GM12872 (cell line): ENCODE measurements around the gene C1QTNF6.

Source experiments
- TF ChIP-seq, protein P1 (sequence below): IDR thresholded peaks from 3 replicates; pipeline ENCODE4 v1.5.1; 2011; ENCODE audit warnings: low read depth, mild to moderate bottlenecking, low read length, moderate library complexity; ENCODE audit not compliant: insufficient read depth

C1QTNF6 gene

DNA sequence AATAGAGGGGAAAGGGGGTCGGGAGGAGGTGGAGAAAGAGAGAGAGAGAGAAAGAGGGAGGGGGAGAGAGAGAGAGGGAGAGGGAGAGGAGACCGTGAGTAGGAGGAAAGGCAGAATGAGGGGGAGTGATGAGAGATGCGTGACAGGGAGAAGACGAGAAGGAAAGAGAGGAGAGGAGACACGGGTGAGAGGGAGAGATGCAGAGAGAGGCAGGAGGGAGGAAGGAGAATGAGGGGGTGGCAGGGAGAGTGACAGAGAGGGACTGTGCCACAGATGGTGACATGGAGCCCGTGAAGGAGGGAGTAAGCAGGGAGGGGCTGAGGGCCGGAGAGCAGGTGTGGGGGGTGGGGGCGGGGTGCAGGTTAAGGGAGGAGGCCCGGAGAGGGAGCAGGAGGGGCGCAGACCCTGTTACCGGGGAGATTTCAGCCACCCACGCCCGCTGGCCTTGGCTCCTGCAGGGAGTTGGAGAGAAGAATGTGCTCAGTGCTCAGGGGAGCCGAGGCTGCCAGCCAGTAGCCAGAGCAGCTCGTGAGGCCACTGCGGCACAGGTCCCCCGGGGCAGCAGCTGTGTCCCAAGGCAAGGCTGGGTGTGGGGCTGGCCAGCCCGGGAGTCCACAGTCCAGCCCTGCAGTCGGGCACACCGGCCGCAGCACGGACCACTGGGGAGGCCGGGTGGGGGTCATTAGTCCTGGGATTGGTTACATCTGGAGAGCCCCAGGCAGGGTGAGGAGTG lies 24.3 kb upstream of the C1QTNF6 start, which contains the start of gene SSTR3:
Gene SSTR3 (minus strand): TSS at position 304 of the 733 bp plus-strand sequence. CDS start 4,674 bp downstream, outside the sequence.
- TF ChIP-seq, protein P1, sequence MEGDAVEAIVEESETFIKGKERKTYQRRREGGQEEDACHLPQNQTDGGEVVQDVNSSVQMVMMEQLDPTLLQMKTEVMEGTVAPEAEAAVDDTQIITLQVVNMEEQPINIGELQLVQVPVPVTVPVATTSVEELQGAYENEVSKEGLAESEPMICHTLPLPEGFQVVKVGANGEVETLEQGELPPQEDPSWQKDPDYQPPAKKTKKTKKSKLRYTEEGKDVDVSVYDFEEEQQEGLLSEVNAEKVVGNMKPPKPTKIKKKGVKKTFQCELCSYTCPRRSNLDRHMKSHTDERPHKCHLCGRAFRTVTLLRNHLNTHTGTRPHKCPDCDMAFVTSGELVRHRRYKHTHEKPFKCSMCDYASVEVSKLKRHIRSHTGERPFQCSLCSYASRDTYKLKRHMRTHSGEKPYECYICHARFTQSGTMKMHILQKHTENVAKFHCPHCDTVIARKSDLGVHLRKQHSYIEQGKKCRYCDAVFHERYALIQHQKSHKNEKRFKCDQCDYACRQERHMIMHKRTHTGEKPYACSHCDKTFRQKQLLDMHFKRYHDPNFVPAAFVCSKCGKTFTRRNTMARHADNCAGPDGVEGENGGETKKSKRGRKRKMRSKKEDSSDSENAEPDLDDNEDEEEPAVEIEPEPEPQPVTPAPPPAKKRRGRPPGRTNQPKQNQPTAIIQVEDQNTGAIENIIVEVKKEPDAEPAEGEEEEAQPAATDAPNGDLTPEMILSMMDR, result no peak

DNA sequence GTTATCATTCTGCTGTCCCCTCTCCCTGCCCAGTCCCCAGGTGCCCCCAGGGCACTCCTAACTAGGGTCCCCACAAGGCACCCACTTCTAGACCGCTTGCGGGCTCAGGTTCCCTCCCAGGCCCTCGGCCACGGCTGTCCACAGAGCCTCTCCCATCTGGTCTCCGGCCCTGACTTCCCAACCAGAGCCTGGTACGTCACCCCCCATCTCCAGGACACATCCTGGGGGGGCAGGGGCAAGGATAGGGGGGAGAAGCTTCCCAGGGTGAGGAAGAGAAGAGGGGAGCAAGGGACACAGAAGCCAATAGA lies 23.8 kb upstream of the C1QTNF6 start:
- TF ChIP-seq, protein P1, result no peak

DNA sequence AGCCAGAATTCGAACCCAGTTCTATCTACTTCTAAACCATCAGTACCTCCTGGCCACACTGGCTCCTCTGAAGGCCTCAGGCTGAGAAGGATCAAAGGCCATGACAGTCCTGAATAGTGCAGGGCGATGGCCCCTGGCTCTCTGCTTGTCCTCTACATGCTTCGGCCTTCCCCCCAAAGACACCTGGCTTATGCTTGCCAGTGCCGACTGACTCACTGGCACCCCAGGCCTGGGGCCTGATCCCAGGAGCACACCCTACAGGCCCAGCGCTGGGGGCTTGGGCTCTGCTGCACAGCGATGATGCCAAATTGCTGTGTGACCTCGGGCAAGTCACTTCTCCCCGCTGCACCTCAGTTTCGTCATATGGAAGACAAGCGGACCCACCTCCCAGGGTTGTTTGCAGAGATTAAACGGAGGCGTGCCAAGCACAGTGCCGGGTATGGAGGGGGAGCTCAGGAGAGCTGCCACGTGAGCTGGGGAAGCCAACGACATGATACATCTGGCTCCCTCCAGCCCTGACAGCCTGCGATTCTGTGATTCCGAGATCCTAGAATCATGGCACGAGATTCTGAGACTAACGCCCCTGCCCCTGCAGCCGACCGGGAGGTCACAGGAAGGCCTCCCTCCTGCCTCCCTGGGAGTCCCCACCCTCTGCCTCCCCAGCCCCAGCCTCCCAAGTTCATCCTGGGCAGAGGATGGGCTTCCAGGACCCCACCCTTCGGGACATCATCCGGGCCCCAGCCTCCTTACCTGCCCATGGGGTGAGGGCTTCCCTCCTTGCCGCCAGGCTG lies 23.2 kb upstream of the C1QTNF6 start:
- TF ChIP-seq, protein P1, result no peak

DNA sequence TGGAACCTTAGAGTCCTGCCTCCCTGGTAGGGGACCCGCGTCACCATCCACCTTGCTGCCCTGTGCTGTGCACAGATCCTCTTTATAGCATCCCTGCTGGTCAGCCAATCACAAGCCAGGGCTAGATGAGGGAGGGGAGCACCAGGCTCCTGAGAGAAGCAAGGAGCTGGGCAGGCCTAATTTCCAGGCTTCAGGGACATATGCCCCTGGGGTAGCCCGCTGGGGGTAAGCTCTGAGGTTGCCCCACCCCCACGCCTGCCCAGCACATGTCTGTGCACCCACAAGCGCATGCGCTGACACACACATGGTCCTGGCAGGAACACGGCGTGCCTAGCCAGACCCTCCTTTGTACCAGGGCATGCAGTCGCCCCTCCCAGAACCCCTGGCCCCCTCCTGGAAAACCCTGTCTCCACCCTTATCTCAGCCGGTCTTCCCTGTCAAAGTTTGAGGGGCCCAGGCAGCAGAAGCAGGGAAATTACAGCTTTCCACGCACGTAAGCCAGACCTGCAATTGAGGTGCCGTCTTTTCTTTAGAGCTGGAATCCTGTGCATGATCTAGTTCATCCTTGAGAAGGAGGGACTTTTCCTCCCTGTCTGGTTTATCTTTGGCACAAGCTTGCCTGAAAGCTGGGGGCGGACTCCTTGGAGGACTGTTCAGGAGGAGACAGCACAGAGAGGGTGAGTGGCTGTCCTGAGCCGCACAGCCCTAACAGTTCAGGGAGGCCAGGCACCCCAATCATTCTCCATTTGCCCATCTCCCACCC lies 22.2 kb upstream of the C1QTNF6 start:
- TF ChIP-seq, protein P1, result no peak

DNA sequence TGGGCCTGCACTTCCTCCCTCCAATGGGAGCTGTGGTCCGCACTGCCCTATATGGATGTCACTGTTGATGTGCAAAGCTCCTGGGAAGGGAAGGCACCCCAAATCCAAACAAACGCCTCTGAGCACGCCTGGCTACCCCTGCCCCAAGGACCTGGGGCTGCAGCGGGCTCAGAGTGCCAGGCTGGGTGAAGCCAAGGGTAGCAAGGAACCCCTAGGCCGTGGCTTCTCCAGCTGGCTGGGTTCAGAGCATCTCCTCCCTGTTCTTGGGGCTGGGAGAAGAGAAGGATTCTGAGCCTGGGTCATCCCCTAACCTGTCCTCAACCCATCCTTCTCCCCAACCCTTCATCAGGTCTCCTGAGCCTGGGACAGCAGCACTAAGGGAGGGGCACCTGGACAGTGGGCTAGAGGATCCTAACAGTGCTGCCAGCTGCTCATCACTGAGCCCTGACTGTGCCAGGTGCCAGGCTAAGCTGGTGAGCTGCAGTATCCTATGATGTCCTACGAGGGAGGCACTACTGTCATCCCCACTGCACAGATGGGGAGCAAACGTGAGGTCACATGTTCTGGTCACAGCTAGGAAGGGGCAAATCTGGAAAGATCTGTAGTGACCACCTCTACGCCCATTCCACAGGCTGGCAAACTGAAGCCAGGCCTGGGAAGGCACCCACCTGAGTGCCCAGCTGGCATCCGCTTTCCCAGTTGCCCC lies 21.2 kb upstream of the C1QTNF6 start:
- TF ChIP-seq, protein P1, result no peak

DNA sequence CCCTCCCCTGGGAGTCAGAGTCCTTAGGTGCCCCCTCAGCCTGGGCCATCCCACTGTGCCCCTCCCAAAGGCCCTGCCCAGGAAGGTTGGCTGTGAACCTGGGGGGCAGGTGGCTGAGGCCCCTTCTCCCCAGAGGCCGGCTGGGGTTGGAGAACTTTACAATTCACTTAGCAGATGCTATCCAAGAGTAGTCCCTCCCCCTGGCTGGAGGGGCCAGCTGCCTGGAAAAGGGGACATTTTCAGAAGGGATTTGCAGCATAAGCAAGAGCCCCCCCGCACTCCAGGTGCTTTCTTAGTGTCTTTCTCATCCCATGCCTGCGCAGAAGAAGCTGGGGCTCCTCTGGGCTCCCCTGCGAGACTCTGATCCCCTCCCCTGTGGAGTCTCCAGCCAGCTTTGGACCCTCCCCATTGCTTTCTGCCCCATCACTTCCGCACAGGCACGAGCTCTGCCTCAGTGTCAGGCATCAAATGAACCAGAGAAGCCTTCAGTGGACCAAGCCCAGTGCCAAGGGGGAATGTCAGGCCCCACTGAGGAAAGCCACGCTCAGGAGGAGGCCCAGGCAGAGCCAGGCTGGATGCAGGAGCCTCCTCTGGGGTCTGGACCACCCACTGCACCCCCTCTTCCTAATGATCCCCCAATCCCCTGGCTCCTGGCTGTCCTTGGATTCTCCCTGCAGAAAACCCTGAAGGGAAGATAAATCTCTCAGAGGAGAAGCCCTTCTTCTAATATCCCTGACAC lies 20.5 kb upstream of the C1QTNF6 start:
- TF ChIP-seq, protein P1, result no peak
